PC-9 (cell line): ENCODE measurements around the gene LIPE.

Experiments
- EZH2 ChIP-seq: fragments of 200-600 bp; sonication (generic); IDR thresholded peaks from 2 replicates; pipeline ENCODE4 v1.8.0; 2017; ENCODE audit warnings: antibody characterized with exemption, low read depth
- TF ChIP-seq, protein P1 (sequence below): fragments of 200-600 bp; sonication (generic); conservative IDR thresholded peaks from 2 replicates; pipeline ENCODE4 v1.6.1; 2017; ENCODE audit warnings: mixed run types, antibody characterized with exemption, mild to moderate bottlenecking, moderate library complexity

- TF ChIP-seq, protein P1, sequence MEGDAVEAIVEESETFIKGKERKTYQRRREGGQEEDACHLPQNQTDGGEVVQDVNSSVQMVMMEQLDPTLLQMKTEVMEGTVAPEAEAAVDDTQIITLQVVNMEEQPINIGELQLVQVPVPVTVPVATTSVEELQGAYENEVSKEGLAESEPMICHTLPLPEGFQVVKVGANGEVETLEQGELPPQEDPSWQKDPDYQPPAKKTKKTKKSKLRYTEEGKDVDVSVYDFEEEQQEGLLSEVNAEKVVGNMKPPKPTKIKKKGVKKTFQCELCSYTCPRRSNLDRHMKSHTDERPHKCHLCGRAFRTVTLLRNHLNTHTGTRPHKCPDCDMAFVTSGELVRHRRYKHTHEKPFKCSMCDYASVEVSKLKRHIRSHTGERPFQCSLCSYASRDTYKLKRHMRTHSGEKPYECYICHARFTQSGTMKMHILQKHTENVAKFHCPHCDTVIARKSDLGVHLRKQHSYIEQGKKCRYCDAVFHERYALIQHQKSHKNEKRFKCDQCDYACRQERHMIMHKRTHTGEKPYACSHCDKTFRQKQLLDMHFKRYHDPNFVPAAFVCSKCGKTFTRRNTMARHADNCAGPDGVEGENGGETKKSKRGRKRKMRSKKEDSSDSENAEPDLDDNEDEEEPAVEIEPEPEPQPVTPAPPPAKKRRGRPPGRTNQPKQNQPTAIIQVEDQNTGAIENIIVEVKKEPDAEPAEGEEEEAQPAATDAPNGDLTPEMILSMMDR = no peak
- TF ChIP-seq EZH2 = no peak
These were observed 48.7 kb downstream of the LIPE start for GRCh38 chr19:42378225-42379215.
